ENCODE measurements around the gene VAC14. TPM values are rescaled to one million over a fixed set of nuclear protein-coding genes. Genes with fewer than 3 reads are reported as not detected.

VAC14 gene
- total and polyA plus RNA-seq, 2 experiments from 2014 or later: 42.3 to 77.7 TPM

- no peak overlapping the region for H3K27ac Mint-ChIP-seq
- H4K20me1 ChIP-seq (replicated peaks; ENCODE audit: insufficient read depth): no peaks in the 10 kb centered on the region
- no peaks in the 10 kb centered on the region for H3K9me2 ChIP-seq (ENCODE audit: insufficient read depth)
- no peak overlapping the region for H3K4me3 Mint-ChIP-seq
- H3K4me3 ChIP-seq: no peak overlapping the region
- TF ChIP-seq EZH2phosphoT487 (IDR thresholded peaks at IDR 0.05; ENCODE audit: unreplicated experiment): no peak
- no peak for TF ChIP-seq ZNF331 (CRISPR knock-in tag; IDR thresholded peaks at IDR 0.05; ENCODE audit: low read depth)
- TF ChIP-seq ZNF462 (CRISPR knock-in tag; IDR thresholded peaks at IDR 0.05): no peak
- no peak for TF ChIP-seq CREB1 (CRISPR knock-in tag; IDR thresholded peaks at IDR 0.05; ENCODE audit: low read depth)
- TF ChIP-seq NANOG (IDR thresholded peaks at IDR 0.05; ENCODE audit: borderline replicate concordance): no peak
- no peak for TF ChIP-seq STAT1 (IDR thresholded peaks at IDR 0.05; ENCODE audit: unreplicated experiment)
- no peak for TF ChIP-seq REST (IDR thresholded peaks at IDR 0.05; ENCODE audit: unreplicated experiment)
- no peak for TF ChIP-seq JUNB (IDR thresholded peaks at IDR 0.05; ENCODE audit: unreplicated experiment)
- TF ChIP-seq CTCF (conservative IDR thresholded peaks at IDR 0.05; ENCODE audit: low read depth in 2 of 2): no peak
- no peak for TF ChIP-seq POLR2AphosphoS5 (IDR thresholded peaks at IDR 0.05; ENCODE audit: low read depth)
- no peak for TF ChIP-seq ETS1 (IDR thresholded peaks at IDR 0.05)
- TF ChIP-seq EZH2 (IDR thresholded peaks at IDR 0.05; ENCODE audit: low read depth, unreplicated experiment): no peak
- no peaks in the 10 kb centered on the region for H3K4me1 ChIP-seq (ENCODE audit: insufficient read depth)
- H3K79me2 ChIP-seq (replicated peaks; ENCODE audit: insufficient read depth): no peaks in the 10 kb centered on the region
- DNase-seq (ENCODE audit: low spot score) (no peak), ATAC-seq (no peak)
- peaks cover 3% of the 10 kb centered on the region for H3K27me3 Mint-ChIP-seq (ENCODE audit: insufficient read depth, low read depth, poor library complexity)
- H3K4me2 ChIP-seq: no peak overlapping the region
- no peaks in the 10 kb centered on the region for H3F3A ChIP-seq (replicated peaks; ENCODE audit: low read depth)
- H3K27ac ChIP-seq (ENCODE audit: low read depth): no peak overlapping the region
- no peaks in the 10 kb centered on the region for H3K36me3 ChIP-seq (ENCODE audit: insufficient read depth)
- peaks cover 14% of the 10 kb centered on the region for H3K4me1 Mint-ChIP-seq
- H3K9me3 Mint-ChIP-seq: peaks cover 12% of the 10 kb centered on the region
- H3K36me3 Mint-ChIP-seq (ENCODE audit: low read depth): peaks cover 18% of the 10 kb centered on the region
- H2AFZ ChIP-seq: no peak overlapping the region
- no peaks in the 10 kb centered on the region for H3K27me3 ChIP-seq (ENCODE audit: insufficient read depth)
Measured at GRCh38 chr16:70648606-70649005, 152.4 kb downstream of the VAC14 start.

Measured in GM23338 (cell line).